Activated CD4-positive, alpha-beta memory T cell treated with anti-CD3 and anti-CD28 coated beads for 36 hours (primary cell): ENCODE results near the gene HECTD4. TPM values are rescaled to one million over a fixed set of nuclear protein-coding genes. Genes with fewer than 3 reads are reported as not detected.
"Not testable (repeated sequence)": the region's sequence is repeated elsewhere in the genome, so short reads cannot be mapped to it uniquely, and the experiment has no call there.

Source experiments
- CTCF ChIA-PET: fragments of 350-600 bp; sonication (Branson Sonifier 250); formaldehyde crosslinking; loops from one replicate; lab custom pipeline; 2021; ENCODE audit warnings: antibody characterized with exemption, inconsistent platforms; lab: Charles Lee
- POLR2A ChIA-PET: fragments of 350-600 bp; sonication (Branson Sonifier 250); formaldehyde crosslinking; loops from one replicate; lab custom pipeline; 2021; ENCODE audit warnings: antibody characterized with exemption; lab: Charles Lee
- DNase-seq: peaks from one replicate; pipeline ENCODE4 v3.0.0-alpha.2; 2020
- H3K27ac Mint-ChIP-seq: one replicate; pipeline ENCODE4 v1.8.0; 2021; ENCODE audit warnings: mixed read lengths
- H3K27me3 Mint-ChIP-seq: one replicate; pipeline ENCODE4 v1.8.0; 2021; ENCODE audit warnings: mixed read lengths
- H3K36me3 Mint-ChIP-seq: one replicate; pipeline ENCODE4 v1.8.0; 2021; ENCODE audit warnings: mixed read lengths
- H3K4me1 Mint-ChIP-seq: one replicate; pipeline ENCODE4 v1.8.0; 2021; ENCODE audit warnings: low read depth, mixed read lengths
- H3K4me3 Mint-ChIP-seq: one replicate; pipeline ENCODE4 v1.8.0; 2021; ENCODE audit warnings: mild to moderate bottlenecking, mixed read lengths
- H3K9me3 Mint-ChIP-seq: one replicate; pipeline ENCODE4 v1.8.0; 2021; ENCODE audit warnings: mixed read lengths
- intact Hi-C: fragments of 100-400 bp; cut with micrococcal nuclease; formaldehyde crosslinking; loops from one replicate; pipeline ENCODE4 v1.15.1; 2023
- total RNA-seq, 2 experiments: library from RNA; stranded (reverse); gene quantifications; one replicate each; pipeline ENCODE4 v1.2.3, GENCODE V29; 2021

The HECTD4 gene
- total RNA-seq, 2 experiments from 2014 or later: 24.0 to 24.4 TPM

- ChIA-PET POLR2A (no interaction called here), CTCF (interaction anchor here (0.8 kb wide), 1 partner anchor 331 kb away, joined by 3 read pairs; no protein-coding TSS in a partner anchor)
- H3K36me3 Mint-ChIP-seq: peaks cover 4% of the 10 kb centered on the region
- H3K4me1 Mint-ChIP-seq: no peaks in the 10 kb centered on the region
- H3K27me3 Mint-ChIP-seq: no peaks in the 10 kb centered on the region
- no peaks in the 10 kb centered on the region for H3K9me3 Mint-ChIP-seq
- intact Hi-C loops: no loop called here
- no peak overlapping the region for H3K27ac Mint-ChIP-seq
- H3K4me3 Mint-ChIP-seq: no peak overlapping the region
- no peak for DNase-seq
Observed at GRCh38 chr12:112282920-112283319, 99.3 kb downstream of the HECTD4 start.

GRCh38 chr12:112275836-112276235, 106.4 kb downstream of the HECTD4 start:
- intact Hi-C loops: no loop called here
- no peak for DNase-seq
- Mint-ChIP-seq H3K4me1 (no peaks in the 10 kb centered on the region), H3K4me3 (no peak overlapping the region), H3K9me3 (no peaks in the 10 kb centered on the region), H3K27me3 (no peaks in the 10 kb centered on the region), H3K36me3 (peaks cover 11% of the 10 kb centered on the region), H3K27ac (no peak overlapping the region)
- CTCF ChIA-PET: no interaction called here
- POLR2A ChIA-PET: no interaction called here

GRCh38 chr12:112275207-112275606, 107.0 kb downstream of the HECTD4 start:
- H3K4me3 Mint-ChIP-seq: no peak overlapping the region
- intact Hi-C loops: no loop called here
- no peak overlapping the region for H3K27ac Mint-ChIP-seq
- DNase-seq: no peak
- H3K36me3 Mint-ChIP-seq: peaks cover 16% of the 10 kb centered on the region
- no peaks in the 10 kb centered on the region for H3K4me1 Mint-ChIP-seq
- ChIA-PET POLR2A (no interaction called here), CTCF (no interaction called here)
- H3K9me3 Mint-ChIP-seq: no peaks in the 10 kb centered on the region
- H3K27me3 Mint-ChIP-seq: no peaks in the 10 kb centered on the region

GRCh38 chr12:112270673-112271072, 111.6 kb downstream of the HECTD4 start:
- Mint-ChIP-seq H3K27me3 (no peaks in the 10 kb centered on the region), H3K27ac (no peak overlapping the region), H3K36me3 (peaks cover 14% of the 10 kb centered on the region), H3K4me3 (no peak overlapping the region), H3K4me1 (no peaks in the 10 kb centered on the region), H3K9me3 (no peaks in the 10 kb centered on the region)
- intact Hi-C loops: no loop called here
- CTCF ChIA-PET: no interaction called here
- DNase-seq: no peak
- POLR2A ChIA-PET: no interaction called here

GRCh38 chr12:112266473-112266872, 115.8 kb downstream of the HECTD4 start:
- no peak for DNase-seq
- H3K4me3 Mint-ChIP-seq: no peak overlapping the region
- intact Hi-C loops: no loop called here
- no peaks in the 10 kb centered on the region for H3K9me3 Mint-ChIP-seq
- H3K4me1 Mint-ChIP-seq: no peaks in the 10 kb centered on the region
- H3K27me3 Mint-ChIP-seq: no peaks in the 10 kb centered on the region
- ChIA-PET POLR2A (no interaction called here), CTCF (no interaction called here)
- peaks cover 11% of the 10 kb centered on the region for H3K36me3 Mint-ChIP-seq
- H3K27ac Mint-ChIP-seq: no peak overlapping the region

GRCh38 chr12:112261559-112261958, 120.7 kb downstream of the HECTD4 start:
- intact Hi-C loops: no loop called here

GRCh38 chr12:112258926-112259325, 123.3 kb downstream of the HECTD4 start:
- H3K27ac Mint-ChIP-seq: no peak overlapping the region
- no peaks in the 10 kb centered on the region for H3K4me1 Mint-ChIP-seq
- no peak overlapping the region for H3K4me3 Mint-ChIP-seq
- POLR2A ChIA-PET: no interaction called here
- H3K36me3 Mint-ChIP-seq: peaks cover 12% of the 10 kb centered on the region
- DNase-seq: no peak
- H3K9me3 Mint-ChIP-seq: no peaks in the 10 kb centered on the region
- CTCF ChIA-PET: interaction anchor here (1.2 kb wide), 1 partner anchor 128 kb away, joined by 3 read pairs; no protein-coding TSS in a partner anchor
- intact Hi-C loops: no loop called here
- H3K27me3 Mint-ChIP-seq: no peaks in the 10 kb centered on the region

More at GRCh38 chr12:112261559-112261958, 120.7 kb downstream of the HECTD4 start:
- Mint-ChIP-seq H3K36me3 (peaks cover 8% of the 10 kb centered on the region), H3K27me3 (no peaks in the 10 kb centered on the region), H3K9me3 (no peaks in the 10 kb centered on the region), H3K4me3 (no peak overlapping the region), H3K27ac (no peak overlapping the region), H3K4me1 (no peaks in the 10 kb centered on the region)
- no peak for DNase-seq
- CTCF ChIA-PET: interaction anchor here (0.7 kb wide), 1 partner anchor 18 kb away, joined by 3 read pairs; no protein-coding TSS in a partner anchor
- POLR2A ChIA-PET: no interaction called here

- H3K36me3 Mint-ChIP-seq: peaks cover 14% of the 10 kb centered on the region
Observed at GRCh38 chr12:112256780-112257179, 125.5 kb downstream of the HECTD4 start.

GRCh38 chr12:112252184-112252583, 130.0 kb downstream of the HECTD4 start:
- ChIA-PET CTCF (no interaction called here), POLR2A (no interaction called here)
- DNase-seq: no peak
- Mint-ChIP-seq H3K4me1 (no peaks in the 10 kb centered on the region), H3K27me3 (no peaks in the 10 kb centered on the region), H3K36me3 (peaks cover 13% of the 10 kb centered on the region), H3K4me3 (no peak overlapping the region), H3K27ac (no peak overlapping the region), H3K9me3 (no peaks in the 10 kb centered on the region)
- intact Hi-C loops: no loop called here

More at GRCh38 chr12:112256780-112257179, 125.5 kb downstream of the HECTD4 start:
- ChIA-PET POLR2A (no interaction called here), CTCF (no interaction called here)
- DNase-seq: no peak
- no peaks in the 10 kb centered on the region for H3K27me3 Mint-ChIP-seq
- intact Hi-C loops: no loop called here
- H3K27ac Mint-ChIP-seq: no peak overlapping the region
- no peak overlapping the region for H3K4me3 Mint-ChIP-seq
- no peaks in the 10 kb centered on the region for H3K4me1 Mint-ChIP-seq
- no peaks in the 10 kb centered on the region for H3K9me3 Mint-ChIP-seq

- H3K27ac Mint-ChIP-seq, H3K4me3 Mint-ChIP-seq, DNase-seq, H3K27me3 Mint-ChIP-seq, POLR2A ChIA-PET, H3K4me1 Mint-ChIP-seq, intact Hi-C loops, H3K9me3 Mint-ChIP-seq: not testable (repeated sequence)
- H3K36me3 Mint-ChIP-seq: peaks cover 21% of the 10 kb centered on the region
- CTCF ChIA-PET: interaction anchor here (1.9 kb wide), 1 partner anchor 142 kb away, joined by 7 read pairs; no protein-coding TSS in a partner anchor
Observed at GRCh38 chr12:112244902-112245301, 137.3 kb downstream of the HECTD4 start.

GRCh38 chr12:112243255-112244110, 138.7 kb downstream of the HECTD4 start:
- H3K27ac Mint-ChIP-seq: no peak overlapping the region
- no peak overlapping the region for H3K4me3 Mint-ChIP-seq
- no peaks in the 10 kb centered on the region for H3K9me3 Mint-ChIP-seq
- no peak for DNase-seq
- POLR2A ChIA-PET: no interaction called here
- peaks cover 25% of the 10 kb centered on the region for H3K36me3 Mint-ChIP-seq
- no peaks in the 10 kb centered on the region for H3K27me3 Mint-ChIP-seq
- CTCF ChIA-PET: interaction anchor here (0.9 to 1.9 kb wide), 2 partner anchors 18 to 143 kb away, joined by 3 to 7 read pairs; no protein-coding TSS in a partner anchor
- no peaks in the 10 kb centered on the region for H3K4me1 Mint-ChIP-seq
- intact Hi-C loops: no loop called here

GRCh38 chr12:112241176-112241575, 141.1 kb downstream of the HECTD4 start:
- no peak for DNase-seq
- Mint-ChIP-seq H3K27me3 (no peaks in the 10 kb centered on the region), H3K9me3 (no peaks in the 10 kb centered on the region), H3K36me3 (peaks cover 29% of the 10 kb centered on the region), H3K27ac (no peak overlapping the region), H3K4me3 (no peak overlapping the region), H3K4me1 (no peaks in the 10 kb centered on the region)
- POLR2A ChIA-PET: interaction anchor here (0.6 kb wide), 1 partner anchor 524 kb away, joined by 4 read pairs; no protein-coding TSS in a partner anchor
- intact Hi-C loops: no loop called here
- CTCF ChIA-PET: interaction anchor here (1.3 kb wide), 1 partner anchor 304 kb away, joined by 3 read pairs; no protein-coding TSS in a partner anchor
